Effector CD8-positive, alpha-beta T cell (primary cell): Measurements from ENCODE around the gene ZNF277.

Source experiments
- DNase-seq: peaks from one replicate; lab custom pipeline; 2025; lab: John Stamatoyannopoulos, UW

Gene ZNF277

GRCh38 chr7:112185005-112185834, 21.3 kb upstream of the ZNF277 start:
- no peak for DNase-seq

DNA sequence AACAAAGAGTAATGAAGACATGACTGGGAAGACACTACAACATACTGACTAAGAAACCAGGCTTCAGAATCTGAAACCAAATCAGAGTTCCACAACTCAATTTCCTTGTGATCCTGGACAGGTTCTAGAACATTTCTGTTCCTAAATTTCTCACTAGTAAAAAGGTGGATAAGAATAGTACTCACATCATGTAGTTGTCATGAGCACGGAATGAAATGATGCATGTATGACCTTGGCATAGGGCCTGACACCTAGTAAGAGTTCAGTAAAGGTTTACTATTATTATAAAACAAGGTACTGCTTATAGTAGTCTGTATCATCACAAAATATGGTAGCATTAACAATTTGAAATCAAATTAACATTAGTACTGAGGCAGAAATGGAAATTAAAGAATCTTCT, 20.2 kb upstream of the ZNF277 start:
- no peak for DNase-seq

DNA sequence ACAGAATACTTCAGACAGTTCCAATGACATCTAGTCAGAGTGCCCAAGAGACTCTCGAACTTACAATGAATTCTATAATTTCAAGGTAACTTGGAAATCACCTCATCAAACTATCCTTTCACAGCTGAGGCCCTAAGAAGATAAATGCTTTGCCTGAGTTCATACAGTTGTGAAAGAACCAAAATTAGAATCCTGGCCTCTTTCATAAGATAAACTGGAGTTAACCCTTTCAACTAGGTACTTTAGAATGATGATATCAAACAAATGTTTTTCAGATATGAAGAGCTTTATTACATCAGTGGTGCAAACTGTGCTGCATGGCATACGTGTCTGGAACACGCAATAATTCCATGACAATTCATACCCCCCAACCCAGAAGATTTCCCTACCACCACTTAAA, 18.2 kb upstream of the ZNF277 start:
- DNase-seq = no peak

- no peak for DNase-seq
Measured at GRCh38 chr7:112189691-112190090, 16.8 kb upstream of the ZNF277 start.

- DNase-seq = no peak
Measured at GRCh38 chr7:112190120-112190519, 16.4 kb upstream of the ZNF277 start.

- no peak for DNase-seq
Measured at GRCh38 chr7:112192236-112193154, 14.0 kb upstream of the ZNF277 start.

DNA sequence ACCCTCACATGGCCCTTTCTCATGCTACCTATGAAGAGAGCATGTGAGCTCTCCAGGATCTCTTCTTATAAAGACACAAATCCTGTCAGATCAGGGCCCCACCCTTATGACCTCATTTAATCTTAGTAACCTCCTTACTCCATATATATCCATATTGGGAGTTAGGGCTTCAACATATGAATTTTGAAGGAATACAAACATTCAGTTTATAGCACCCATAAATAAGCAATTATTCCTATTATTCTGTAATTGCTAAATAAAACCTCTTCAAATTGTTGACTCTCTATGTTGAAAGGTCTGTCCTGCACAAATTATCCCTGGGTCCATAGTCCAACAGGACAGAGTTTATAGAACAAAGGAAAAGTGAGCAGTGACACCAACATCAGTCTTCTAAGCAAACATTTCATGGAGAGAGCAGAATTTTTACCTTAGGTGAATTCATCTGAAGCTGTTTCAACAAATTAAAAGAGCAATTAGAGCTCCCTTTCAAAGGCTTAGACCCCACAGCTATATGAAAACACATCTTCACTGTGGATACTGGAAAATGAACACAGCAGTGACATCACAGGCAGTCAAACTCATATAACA, 12.5 kb upstream of the ZNF277 start:
- no peak for DNase-seq

- DNase-seq = no peak
Measured at GRCh38 chr7:112195717-112196116, 10.8 kb upstream of the ZNF277 start.

DNA sequence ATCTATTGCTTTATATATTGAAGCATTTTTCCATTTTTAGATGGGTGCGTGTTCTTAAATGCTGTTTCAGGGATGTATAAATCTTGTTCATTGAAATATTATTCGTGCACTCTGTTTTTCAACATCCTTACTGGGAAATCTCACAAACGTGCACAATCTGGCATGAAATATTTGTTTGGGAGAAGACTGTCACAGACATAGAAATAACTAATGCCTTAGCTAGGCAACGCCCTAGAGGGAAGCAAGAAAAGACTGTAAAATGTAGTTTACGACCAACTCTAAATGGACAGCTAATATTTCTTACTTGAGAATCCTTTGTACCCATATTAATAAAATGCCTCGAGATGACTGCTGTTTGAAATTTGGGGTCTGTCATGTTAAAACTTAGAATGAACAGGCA, 9.2 kb upstream of the ZNF277 start:
- no peak for DNase-seq

GRCh38 chr7:112199035-112199655, 7.3 kb upstream of the ZNF277 start:
- no peak for DNase-seq

- no peak for DNase-seq
Measured at GRCh38 chr7:112199672-112200071, 6.8 kb upstream of the ZNF277 start.

GRCh38 chr7:112201411-112201810, 5.1 kb upstream of the ZNF277 start:
- no peak for DNase-seq

GRCh38 chr7:112201839-112202238, 4.7 kb upstream of the ZNF277 start:
- DNase-seq = no peak

- peak; percentile 8 for DNase-seq
Measured at GRCh38 chr7:112202816-112203215, 3.7 kb upstream of the ZNF277 start.

GRCh38 chr7:112203365-112203739, 3.1 kb upstream of the ZNF277 start:
- DNase-seq = no peak

- DNase-seq = no peak
Measured at GRCh38 chr7:112204499-112205342, 1.8 kb upstream of the ZNF277 start.

DNA sequence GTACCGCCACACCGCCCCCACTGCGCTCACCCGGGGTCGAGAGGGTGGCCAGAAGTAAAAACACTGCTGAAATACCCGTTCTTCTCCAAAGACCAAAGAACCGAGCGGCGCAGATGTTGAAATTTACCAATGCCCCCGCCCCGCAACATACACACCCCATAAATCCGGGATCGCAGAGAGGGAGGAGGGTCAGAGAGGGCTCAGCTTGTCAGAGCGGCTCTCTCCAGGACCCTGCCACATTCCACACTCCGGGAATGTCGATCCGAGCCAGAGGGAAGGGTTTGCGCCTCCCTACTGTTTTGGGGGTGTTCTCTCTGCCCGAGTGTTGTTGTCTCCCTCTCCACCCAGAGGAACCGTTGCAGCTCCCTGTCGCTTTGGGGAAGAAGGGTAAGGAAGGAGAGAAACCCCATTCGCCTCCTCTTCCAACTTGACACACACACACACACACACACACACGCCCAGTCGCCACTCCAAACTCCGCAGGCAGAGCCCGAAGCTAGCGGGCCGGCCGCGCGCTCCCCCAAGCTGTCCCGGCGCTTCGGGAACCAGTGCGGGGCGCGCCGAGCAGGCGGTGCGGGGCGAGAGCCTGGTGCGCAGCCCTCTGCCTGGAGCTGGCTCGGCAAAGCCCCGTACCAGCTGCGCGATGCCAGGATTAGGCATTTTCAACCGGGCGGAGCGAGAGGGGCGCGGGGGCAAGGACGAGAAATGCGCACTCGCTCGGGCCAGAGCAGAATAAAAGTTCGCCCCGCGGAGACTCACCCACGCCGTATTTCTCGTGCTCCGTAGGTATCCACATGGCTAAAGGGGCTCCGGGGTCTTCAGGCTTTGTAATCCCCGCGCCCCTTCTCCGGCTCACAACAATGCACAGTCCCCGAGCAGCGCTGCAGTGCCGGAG, 905 bp upstream of the ZNF277 start:
- no peak for DNase-seq

- no peak for DNase-seq
Measured at GRCh38 chr7:112206991-112207592, 597 bp downstream of the ZNF277 start.

- no peak for DNase-seq
Measured at GRCh38 chr7:112207765-112208164, 1.3 kb downstream of the ZNF277 start.
